ENCODE measurements around the gene SLC34A1.
A peak's percentile ranks its signal among the peaks of the same experiment; 100 is the strongest.
"Not testable (repeated sequence)": the region's sequence is repeated elsewhere in the genome, so short reads cannot be mapped to it uniquely, and the experiment has no call there.

Gene SLC34A1

DNA sequence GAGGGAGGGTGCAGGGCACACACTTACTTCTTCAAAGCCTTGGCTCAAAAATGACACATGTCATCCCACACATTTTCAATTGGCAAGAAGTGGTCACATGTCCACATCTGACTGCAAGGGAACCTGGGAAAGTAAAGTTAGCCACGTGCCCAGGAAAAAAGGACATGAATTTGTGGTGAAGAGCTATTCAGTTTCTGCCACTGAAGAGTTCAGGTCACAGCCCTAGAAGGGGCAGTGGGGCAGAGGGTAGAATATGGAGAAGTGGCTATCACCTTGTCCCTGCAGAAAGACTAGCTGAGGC, 28.4 kb upstream of the SLC34A1 start:
- no peak for DNase-seq (ENCODE audit: low spot score)

GRCh38 chr5:177356746-177357145, 27.5 kb upstream of the SLC34A1 start:
- DNase-seq (ENCODE audit: low spot score): no peak

GRCh38 chr5:177357146-177357458, 27.1 kb upstream of the SLC34A1 start:
- no peak for DNase-seq (ENCODE audit: low spot score)

GRCh38 chr5:177357459-177358351, 26.5 kb upstream of the SLC34A1 start, which contains the start of gene RGS14:
RGS14 (plus strand) TSS chr5:177357924; CDS start chr5:177358025, 101 bp downstream.
- peak; percentile 70 for DNase-seq (ENCODE audit: low spot score)

GRCh38 chr5:177358370-177358819, 25.8 kb upstream of the SLC34A1 start:
- DNase-seq (ENCODE audit: low spot score): no peak

- DNase-seq (ENCODE audit: low spot score): no peak
Measured at GRCh38 chr5:177359451-177359851, 24.8 kb upstream of the SLC34A1 start.

DNA sequence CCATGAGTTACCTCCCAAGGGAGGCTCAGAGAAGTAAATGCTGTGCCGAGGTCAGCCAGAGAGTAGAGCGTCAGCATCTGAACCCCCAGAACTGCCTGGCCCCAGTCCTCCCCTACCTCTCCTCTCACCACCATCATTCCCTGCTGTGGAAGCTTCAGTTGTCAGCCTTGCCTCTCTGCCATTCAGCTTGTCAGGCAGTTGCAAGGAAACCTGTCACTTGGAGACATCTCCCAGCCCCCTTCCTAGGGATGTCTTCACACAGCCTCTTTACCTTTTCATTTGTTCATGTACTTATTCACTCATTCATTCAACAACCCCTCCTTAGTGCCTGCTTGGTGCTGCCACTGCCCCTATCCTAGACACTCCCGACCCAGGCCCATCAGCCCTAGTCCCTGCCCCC, 24.4 kb upstream of the SLC34A1 start:
- DNase-seq (ENCODE audit: low spot score): no peak

GRCh38 chr5:177360740-177361139, 23.5 kb upstream of the SLC34A1 start:
- not testable (repeated sequence) for DNase-seq (ENCODE audit: low spot score)

DNA sequence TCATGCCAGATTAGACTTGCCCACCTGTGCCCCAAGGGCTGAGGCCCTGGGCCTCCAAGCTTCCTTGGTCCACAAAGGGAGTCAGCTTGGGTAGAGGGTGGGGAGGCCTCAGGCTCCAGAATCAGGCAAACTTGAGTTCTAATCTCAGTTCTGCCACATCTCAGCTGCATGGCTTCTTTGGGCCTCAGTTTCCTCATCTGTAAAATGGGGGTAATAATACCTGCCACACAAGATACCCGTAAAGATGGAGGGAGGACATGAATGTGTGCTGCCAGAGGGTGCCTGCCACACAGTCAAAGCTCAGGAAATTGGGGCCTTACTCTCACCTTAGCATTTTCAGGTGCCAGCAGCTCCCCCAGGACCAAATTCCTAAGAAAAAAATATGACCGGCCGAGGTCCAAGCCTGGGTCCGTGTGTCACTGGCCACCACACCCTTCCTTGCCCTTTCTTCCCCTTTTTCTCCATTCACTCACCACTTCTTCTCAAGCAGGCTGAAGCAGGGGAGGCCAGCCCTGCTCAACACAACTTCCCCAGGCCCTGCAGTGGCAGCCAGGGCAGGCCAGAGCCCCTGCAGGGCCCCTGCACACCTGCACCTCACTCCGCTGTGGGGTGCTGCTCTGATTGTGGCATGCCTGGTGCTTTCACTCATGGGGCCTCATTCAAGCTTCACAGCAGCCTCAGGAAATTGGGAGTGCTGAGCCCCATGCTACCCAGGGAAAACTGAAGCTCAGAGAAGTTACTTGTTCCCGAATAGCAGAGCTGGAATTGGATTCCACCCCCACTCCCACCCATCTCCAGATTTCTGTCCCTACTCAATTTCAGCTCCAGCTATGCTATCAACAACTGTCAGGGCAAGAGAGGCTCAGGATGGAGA, 22.6 kb upstream of the SLC34A1 start:
- DNase-seq (ENCODE audit: low spot score): no peak

- DNase-seq (ENCODE audit: low spot score): no peak
Measured at GRCh38 chr5:177362292-177362609, 22.0 kb upstream of the SLC34A1 start.

DNA sequence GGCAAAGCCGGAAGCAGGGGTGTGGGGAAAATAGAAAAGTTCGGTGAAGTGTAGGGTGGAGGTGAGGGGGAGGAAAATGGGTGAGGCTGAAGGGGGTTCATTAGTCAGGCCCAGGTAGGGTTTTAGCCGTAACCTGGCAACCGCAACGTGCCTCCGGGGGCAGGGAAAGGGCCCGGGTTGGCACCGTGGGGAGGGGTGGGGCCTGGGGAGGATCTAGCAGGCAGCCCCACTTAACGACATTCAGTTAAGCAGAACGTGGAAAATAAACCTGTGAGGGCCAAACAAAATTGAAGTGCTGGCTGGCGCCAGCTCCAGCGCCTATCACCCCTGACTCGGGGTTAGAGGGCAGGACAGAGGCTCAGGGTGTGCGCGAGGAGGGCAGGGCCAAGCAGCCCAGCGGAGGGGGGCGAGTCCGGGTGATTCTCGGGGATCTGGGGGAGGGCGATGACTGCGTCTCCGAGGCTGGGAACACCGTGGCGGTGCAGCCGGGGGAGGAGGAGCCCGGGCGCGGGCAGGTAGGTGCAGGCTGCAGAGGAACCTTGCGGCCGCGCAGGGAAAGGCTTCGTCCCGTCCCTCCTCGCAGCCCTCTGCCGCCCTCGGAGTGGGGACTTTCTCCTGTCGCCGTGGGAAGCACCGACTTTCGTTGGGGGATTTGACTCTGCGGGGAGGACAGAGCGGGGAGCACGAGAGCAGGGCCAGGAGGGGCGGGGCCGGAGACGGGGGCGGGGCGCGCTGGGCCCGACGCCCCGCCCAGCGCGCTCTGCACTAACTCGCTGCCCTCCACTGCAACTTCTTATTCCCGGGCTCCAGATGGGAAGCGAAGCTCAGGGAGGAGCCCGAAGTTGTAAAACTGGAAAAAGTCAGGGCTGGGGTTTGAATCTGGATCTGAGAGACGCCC, 21.4 kb upstream of the SLC34A1 start:
- DNase-seq (ENCODE audit: low spot score): no peak

GRCh38 chr5:177363565-177363964, 20.7 kb upstream of the SLC34A1 start:
- DNase-seq (ENCODE audit: low spot score): no peak

GRCh38 chr5:177364159-177364962, 19.9 kb upstream of the SLC34A1 start:
- DNase-seq (ENCODE audit: low spot score): no peak

GRCh38 chr5:177365845-177366527, 18.2 kb upstream of the SLC34A1 start:
- no peak for DNase-seq (ENCODE audit: low spot score)

DNA sequence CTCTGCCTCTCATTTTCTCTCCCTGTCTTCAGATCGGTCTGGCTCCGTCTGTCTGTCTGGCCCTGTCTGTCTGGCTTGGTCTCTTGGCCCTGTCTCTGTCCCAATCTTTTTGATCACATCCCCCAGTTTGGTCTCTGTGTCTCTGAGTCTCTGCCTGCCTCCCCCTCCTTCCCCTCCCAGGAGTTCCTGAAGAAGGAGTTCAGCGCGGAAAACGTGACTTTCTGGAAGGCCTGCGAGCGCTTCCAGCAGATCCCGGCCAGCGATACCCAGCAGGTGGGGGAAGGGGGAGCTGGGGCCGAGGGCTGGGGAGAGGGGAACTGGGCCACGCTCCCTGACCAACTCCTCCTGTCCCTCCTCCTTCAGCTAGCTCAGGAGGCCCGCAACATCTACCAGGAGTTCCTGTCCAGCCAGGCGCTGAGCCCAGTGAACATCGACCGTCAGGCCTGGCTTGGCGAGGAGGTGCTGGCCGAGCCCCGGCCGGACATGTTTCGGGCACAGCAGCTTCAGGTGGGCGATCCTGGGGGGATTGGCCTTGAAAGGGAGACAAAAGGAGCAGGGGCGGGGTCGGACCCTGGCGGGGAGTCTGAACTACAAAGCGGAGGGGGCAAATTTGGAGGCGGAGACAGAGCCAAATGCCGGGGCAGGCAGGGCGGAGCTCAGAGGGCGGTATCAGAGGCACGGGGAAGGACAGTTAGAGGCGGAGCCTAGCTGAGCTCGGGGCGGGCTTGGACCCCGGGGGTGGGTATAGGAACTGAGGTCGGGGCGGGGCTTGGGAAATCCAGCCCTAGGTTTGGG, 17.5 kb upstream of the SLC34A1 start:
- no peak for DNase-seq (ENCODE audit: low spot score)

DNA sequence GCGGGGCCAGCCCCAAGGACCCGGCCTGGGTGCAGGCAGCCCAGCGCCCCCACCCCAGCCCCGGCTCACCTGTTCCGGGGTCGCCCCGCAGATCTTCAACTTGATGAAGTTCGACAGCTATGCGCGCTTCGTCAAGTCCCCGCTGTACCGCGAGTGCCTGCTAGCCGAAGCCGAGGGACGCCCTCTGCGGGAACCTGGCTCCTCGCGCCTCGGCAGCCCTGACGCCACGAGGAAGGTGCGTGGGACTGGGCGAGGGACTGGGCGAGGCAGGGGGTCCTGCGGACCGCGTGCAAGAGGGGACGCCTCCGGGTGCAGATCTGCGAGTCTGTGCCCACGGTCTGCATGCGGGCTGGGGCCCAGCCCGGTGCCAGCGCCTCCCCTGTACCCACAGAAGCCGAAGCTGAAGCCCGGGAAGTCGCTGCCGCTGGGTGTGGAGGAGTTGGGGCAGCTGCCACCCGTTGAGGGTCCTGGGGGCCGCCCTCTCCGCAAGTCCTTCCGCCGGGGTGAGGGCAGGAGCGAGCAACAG, 16.8 kb upstream of the SLC34A1 start:
- DNase-seq (ENCODE audit: low spot score): no peak

- DNase-seq (ENCODE audit: low spot score): no peak
Measured at GRCh38 chr5:177367981-177368868, 16.0 kb upstream of the SLC34A1 start.

GRCh38 chr5:177368869-177369644, 15.2 kb upstream of the SLC34A1 start:
- DNase-seq (ENCODE audit: low spot score): no peak

Measured in Ammon's horn (tissue), 1 donor.